GM19397 (cell line): ENCODE data around the gene SMIM5.
"Not testable (repeated sequence)": the region's sequence is repeated elsewhere in the genome, so short reads cannot be mapped to it uniquely, and the experiment has no call there.

Experiments used
- ATAC-seq: cut with Tn5 transposase; IDR thresholded peaks from one replicate; pipeline ENCODE4 v1.9.1; 2021; ENCODE audit warnings: mild to moderate bottlenecking, moderate library complexity; ENCODE audit not compliant: unreplicated experiment

SMIM5 gene

DNA sequence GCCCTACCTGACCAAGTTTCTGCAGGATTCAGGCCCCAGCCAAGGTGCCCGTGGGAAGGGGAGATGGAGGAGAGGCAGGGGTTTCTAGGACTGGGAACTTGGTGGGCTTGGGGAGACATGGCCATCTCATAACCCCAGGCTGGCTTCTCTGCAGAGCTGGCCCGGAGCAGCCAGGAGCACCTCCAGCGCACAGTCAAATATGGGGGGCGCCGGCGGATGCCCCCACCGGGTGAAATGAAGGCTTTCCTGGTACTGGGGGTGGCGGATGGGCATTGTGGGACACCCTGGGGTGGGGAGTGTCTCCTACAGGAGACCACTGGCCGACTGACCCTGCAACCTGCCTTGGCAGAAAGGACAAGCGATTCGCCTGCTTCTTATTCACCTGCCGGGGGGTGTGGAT lies 9.2 kb upstream of the SMIM5 start:
- ATAC-seq, result no peak

DNA sequence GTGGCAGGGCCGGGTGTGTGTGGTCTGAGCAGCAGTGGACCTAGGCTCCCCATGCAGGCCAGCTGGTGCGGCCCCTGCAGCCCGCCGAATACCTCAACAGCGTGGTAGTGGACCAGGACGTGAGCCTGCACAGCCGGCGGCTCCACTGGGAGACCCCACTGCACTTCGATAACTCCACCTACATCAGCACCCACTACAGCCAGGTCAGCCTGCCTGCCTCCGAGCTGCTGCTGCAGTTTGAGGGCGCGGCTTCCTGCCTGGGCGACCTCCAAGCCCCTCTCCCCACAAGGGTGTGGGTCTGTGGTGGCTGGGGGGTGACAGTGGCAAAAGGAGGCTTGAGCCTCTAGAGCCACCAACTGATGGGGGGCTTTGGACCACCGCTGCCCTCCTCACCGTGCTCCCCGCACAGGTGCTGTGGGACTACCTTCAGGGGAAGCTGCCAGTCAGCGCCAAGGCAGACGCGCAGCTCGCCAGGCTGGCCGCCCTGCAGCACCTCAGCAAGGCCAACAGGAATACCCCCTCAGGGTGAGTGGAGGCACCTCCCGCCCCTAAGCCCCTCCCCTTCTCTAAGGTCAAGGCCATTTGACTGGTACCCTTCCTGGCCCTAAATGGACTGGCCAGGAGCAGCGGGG lies 8.4 kb upstream of the SMIM5 start:
- no peak for ATAC-seq

DNA sequence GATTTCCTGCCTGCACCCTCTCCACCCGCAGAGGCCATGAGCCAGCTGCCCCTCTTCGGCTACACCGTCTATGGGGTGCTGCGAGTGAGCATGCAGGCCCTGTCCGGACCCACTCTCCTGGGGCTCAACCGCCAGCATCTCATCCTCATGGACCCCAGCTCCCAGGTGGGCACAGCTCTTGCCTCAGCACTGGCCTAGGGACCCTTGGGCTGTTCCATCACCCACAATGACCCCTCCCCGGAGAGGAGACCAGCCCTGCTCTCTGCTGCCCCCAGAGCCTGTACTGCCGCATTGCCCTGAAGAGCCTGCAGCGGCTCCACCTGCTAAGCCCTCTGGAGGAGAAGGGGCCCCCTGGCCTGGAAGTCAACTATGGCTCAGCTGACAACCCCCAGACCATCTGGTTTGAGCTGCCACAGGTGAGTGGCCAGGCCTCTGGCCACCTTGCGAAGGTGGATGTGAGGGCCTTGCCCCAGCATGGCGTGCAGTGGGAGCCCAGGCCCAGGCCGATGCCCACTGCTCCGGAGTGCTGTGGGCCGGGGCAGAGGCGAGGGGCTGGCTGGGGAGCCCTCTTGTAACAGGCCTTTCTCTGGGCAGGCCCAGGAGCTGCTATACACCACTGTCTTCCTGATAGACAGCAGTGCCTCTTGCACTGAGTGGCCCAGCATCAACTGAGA lies 7.3 kb upstream of the SMIM5 start:
- no peak for ATAC-seq

DNA sequence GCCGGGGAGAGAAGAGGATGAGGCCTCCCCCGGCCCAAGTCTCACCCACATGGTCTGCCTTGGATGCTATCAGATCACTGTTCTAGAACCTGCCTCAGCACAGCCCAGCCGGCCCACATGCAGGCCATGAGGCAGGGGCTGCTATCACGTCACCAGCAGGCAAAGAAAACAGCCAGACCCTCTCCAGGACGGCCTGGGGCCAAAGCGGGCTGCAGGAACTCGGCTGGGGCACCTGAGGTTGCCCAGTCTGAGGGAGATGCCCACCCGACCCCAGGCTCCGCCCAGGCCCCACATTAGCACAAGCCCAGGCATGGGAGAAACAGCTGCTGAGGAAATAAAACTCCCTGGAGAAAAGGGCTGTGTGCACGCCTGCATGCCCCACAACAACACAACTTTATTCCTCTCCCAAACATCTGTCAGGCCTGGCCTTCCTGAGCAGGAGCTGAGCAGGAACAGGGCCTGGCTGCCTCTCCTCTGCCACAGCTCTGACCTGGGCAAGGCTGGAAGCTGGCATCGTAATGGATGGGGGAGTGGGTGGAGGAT lies 6.7 kb upstream of the SMIM5 start:
- no peak for ATAC-seq

DNA sequence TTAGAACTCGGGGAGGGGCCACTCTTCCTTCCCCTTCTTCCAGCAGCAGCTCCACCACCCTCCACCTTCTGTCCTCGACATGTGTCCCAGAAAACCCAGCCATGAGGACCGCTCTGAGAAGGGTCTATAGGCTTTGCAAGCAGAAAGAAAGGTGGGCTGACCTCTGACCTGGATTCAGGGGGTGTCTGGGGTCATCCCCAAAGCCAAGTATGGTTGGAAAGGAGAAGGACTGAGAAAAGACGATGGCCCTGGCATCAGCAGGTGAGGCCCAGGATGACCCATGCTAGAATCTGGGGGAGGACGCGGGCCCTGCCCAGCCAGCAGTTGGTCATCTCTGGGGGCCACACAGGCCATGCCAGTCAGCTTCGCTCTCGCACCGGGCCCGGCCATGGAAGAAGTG lies 6.1 kb upstream of the SMIM5 start:
- ATAC-seq, result no peak

DNA sequence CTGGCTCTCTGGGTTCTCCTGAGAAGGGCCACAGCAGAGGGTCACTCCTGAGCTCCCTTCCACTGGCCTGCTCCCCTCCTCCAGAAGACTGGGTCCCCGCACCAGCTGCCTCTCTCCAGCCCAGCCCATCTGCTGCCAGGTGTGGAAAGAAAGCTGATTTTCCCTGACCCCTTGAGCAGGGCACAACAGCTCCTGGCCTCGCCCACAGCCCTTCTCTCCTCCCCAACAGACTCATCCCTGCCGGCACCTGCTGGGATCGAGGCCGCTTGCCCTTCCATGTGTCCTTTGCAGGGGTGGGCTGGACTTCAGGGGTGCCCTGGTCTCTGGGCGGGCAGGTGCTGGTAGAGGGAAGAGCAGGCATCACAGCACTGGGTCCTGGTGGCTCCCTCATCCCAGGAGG lies 4.8 kb upstream of the SMIM5 start:
- ATAC-seq, result no peak

DNA sequence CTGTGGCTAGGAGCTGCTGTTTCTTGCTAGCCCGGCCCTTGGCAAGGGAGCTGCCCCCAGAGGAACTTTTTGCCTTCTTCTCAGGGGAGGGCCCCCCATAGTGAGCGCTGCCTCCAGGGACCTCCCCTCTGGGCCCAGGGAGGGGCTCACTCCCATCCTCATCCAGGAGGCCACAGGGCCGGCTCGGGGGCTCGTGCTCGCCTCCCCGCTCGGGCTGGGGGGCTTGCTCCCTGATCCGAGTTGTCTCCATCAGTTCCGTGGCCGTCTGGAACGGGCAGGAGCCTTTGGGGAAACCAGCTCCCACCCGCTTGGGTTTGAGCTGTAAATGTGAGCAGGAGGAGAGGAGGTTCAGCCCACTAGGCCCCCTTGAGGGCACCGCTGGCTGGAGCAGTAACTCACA lies 4.1 kb upstream of the SMIM5 start:
- ATAC-seq, result no peak

DNA sequence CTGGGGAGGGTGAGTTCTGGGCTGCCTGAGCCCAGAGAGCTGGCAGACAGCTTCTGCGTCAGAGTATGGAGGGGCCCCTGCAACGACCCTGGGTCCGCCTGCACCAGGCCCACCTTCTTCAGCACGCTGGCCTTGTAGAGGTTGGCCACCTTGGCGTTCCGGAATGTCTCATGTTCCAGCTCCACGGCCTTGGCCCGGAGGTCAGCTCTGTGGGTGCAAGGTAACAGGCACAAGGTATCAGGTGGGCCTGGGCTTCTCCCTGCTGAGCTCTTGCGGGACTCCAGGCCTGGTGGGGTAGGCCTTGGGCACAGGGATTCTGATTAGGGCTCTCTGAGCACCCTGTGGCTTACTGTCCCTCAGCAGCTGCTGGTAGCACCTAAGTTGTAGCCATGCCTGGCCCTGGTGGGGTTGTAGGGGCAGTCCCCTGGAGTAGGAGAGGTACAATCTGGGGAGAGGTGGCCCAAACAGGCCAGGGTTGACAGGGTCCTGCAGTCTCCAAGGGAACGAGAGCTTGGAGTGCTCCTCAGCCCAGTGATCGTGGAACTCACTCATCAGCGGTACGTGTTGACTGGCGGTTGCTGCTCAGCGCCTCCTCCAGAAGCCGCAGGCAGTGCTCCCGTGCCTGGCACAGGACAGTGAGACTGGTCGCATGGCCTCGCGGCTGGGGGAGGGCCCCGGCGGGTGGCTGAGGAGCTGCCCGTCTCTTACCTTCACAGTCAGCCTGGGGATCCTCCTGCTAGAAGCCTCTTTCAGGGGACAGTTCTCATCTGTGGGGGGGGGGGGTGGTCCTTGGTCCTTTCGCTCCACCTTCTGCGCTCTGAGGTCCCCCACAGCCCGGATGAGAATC lies 2.9 kb upstream of the SMIM5 start:
- no peak for ATAC-seq

DNA sequence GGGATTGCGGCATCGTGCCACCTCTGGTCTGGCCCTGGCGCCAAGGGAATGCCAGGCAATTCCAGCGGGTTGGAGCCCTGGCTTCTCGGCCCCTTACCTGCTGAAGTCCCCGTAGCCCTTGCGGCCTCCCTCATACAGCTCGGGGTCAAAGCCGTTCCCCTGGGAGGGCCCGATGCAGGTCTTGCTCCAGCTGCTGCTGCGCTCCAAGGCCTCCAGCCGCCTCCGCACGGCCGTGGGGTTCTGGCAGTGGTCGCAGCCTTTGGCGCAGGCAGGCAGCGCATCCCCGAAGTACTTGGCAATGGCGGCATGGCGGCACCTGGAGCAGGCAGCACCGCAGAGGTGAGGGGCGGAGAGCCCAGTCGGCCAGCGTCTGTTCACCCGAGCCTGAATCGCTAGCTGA lies 1.9 kb upstream of the SMIM5 start:
- ATAC-seq, result no peak

DNA sequence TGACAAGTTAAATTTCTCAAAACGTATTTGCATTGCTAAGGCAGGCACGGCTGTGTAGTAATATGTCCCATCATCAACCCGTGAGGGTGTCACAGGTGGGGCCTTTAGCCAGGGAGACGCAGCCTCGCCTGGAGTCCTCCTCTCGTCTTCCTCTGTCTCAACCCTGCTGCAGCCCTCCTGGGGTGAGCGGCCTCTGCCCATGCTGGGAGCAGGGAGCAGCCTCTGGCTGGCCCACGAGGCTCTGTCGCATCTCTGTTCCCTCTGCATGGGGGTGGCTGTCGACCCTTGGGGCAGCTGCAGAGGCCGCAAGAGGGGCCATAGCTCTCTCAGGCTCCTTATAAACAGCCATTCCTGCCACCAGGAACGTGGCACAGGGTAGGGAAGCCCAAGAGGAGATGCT lies 806 bp upstream of the SMIM5 start:
- no peak for ATAC-seq

DNA sequence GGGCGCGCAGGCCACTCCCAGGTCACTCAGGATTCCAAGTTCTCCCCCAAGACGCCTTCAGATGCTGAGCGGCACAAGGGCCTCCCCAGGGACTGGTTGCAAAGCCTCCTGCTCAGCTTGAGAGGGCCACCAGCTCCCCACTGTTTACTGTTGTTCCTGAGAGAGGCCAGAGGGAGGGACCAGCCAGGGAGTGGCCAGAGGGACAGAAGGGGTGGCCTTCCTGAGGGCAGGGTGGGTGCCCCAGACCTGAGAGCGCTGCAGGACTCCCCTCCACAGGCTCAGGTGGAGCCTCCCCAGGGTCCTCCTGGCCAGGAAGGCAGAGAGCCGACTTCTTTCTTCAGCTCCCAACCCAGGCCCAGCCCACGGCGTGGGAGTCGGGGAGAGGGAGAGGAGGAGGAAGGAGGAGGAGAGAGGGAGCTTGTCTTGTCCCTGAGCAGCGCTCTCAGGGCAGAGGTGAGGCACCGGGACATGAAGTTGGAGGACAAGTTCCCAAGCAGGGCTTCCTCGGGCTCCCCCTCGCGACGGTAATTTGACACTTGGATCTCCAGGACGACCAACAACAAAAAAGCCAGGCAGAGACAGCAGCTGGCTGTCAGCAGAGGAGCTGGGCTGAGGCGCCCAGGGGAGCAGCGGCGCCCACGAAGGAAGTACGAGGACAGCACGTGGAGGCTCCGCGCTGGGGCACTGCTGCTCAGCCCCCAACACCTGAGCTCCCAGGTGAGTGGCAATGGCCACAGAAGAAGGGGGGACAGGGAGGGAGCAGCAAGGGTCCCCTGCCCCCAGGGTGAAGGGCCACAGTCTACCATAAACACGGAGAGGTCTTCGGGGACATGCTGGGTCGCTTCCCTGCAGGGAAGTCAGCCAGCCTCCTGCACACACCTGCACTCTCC lies 497 bp downstream of the SMIM5 start:
- ATAC-seq, result no peak

DNA sequence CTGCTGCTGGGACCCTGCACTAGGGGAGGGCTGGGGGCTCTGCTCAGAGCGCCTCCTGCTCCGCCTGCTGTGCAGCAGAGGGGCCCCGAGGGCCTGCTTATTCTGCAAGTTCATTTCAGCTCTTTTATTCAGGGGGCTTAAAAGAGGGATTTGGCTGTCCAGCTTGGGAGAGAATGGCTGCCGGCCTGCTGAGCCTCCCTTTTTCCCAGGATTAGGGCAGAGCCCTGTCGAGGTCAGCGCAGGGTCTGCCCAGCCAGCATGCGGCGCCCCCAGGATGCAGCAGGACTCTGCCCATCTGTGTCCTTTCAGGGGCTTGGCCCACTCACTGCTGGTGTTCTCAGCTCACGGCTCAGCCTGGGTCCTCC lies 1.1 kb downstream of the SMIM5 start:
- ATAC-seq, result no peak

DNA sequence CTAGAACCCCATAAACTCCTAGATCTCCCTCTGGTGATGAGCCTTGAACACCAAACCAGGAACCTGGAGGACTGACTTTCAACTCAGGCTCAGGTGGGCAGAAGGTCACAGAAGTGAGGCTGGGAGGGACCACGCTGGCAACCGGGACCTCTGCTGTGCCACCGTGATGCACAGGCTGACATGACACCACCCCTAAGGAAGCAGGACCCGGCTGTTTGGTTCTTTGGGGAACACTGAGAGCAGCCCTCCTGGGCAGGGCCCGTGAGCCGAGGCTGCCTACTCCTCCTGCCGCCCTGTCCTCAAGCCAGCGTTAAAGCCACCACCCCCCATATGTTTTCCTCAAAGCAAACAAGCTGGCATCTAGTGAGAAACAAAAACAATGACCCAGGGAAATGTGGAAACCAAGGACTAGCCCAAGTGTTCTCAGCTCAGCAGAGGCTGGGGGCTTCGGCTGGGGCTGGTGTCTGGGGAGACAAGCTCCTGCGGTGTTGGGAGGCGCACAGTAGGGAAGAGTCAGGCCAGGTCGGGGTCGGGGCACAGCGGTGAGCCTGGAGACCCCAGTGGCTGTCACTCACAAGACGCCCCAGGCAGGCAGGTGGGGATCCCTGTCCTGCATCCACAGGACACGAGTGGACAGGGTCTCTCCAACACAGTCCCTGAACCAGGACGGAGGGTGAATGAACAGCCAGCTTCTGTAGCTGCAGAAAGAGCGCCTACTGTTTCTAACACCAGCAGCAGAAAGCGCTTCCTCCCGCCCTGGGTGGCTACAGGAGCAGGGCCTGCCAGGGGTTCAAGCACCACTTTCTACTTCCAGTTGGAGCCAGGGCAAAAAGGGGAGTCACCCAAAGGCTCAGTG lies 1.7 kb downstream of the SMIM5 start:
- no peak for ATAC-seq

DNA sequence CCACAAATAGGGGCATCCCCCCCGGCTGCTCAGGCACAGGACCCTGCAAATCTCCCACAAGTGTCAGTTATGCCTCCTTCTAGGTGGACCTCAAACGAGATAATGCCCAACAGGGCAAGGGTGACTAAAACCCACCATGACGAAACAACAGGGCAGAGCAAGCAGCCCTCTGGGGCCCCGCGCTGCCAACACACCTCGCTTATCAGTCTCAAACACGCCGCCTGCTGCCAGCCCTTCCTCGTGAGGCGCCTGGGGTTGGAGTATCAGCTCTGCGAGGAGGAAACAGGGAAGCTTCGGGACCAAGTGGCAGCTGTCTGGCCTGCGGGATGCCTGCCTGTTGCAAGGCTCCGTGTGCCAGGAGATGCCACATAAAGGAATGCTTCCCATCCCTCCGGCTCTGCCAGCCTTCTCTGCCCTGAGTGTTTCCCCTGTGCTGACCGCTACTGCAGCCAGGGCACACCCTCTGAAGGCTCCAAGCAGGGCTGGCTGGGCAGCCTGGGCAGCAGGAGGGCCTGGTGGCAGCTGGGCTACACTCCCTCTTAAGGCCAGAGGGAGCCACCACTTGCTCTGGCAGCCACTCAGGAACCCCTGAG lies 2.5 kb downstream of the SMIM5 start:
- no peak for ATAC-seq

DNA sequence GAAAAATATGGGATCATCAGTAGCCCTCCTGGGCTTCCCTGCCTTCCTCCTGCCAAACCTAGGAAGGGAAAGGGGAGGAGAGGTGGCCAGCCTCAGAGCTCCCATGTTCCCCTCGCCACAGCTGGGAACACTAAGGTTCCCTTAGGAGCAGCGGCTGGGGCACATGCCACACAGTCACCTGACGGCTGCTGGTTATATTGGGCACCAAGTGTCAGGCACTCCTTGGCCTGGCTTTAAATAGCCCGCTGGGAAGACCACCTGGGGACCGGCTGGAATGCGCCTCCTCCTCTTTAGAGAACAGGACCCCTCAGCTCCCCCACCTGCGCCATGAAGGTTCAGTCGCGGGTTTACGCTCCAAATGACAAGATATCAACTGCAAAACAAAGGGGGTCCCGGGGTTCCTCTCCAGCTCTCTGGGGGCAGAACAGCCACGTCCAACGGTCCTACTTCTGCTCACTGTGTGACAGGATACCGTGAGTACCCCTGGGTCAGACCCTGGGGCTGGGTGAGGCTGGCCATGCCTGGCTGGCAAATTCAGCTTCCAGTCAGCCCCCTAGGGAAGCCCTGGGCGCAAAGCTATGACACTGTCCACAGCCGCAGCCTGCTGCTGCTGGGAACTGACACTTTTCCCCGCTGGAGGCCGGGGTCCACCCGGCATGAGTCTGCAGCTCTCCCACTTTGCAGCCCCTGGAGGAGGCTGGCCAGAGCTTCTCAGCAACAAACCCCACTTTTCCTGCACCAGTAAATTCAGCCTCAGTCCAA lies 3.3 kb downstream of the SMIM5 start:
- ATAC-seq, result no peak

DNA sequence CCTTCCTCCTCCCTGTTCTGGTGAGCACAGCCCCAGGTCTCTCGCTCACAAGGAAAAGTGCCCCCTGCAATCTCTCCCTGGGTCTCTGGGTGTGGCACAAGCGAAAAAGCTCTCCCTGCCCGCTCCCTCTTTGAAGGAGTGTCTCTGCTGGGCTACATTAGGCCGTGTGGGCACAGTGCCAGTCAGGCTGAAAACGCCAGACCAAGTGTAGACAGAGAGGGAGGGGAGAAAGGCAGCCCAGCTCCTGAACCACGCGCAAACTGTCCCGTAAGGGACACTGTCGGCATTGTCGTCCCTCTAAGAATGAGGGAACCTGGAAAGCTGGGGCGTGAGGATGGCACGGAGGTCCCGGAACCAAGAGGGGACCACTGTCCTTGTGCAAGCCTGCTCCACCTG lies 3.9 kb downstream of the SMIM5 start:
- ATAC-seq, result no peak

DNA sequence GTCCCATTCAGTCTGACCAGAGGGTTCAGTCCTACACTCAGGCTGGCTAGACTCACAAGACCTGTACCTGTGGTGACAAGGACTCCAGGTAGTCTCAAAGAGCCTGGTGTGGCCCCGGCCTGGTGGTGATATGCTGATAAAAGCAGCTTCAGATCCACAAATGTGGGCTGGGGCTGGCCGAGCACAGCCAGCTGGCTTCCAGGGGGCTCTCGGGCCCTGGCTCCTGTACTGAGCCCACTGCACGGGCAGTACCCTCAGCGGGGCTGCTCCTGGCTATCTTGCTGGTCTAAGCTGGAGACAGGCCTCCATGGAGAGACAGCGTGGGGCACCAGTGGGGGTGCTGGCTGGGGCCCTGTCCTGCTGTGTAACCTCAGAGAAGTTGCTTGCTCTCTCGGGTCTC lies 4.3 kb downstream of the SMIM5 start:
- ATAC-seq, result no peak

DNA sequence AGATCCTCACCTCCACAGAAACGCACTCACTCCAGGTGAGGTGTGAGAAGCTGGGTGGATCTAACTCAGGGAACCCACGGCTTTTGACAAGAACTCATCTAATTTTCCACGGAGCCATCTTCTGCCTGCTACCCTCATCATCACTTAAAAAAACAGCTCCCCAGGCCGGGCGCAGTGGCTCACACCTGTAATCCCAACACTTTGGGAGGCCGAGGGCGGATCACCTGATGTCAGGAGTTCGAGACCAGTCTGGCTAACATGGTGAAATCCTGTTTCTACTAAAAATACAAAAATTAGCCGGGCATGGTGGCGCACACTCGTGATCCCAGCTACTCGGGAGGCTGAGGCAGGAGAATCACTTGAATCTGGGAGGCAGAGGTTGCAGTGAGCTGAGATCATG lies 4.8 kb downstream of the SMIM5 start:
- ATAC-seq, result not testable (repeated sequence)

DNA sequence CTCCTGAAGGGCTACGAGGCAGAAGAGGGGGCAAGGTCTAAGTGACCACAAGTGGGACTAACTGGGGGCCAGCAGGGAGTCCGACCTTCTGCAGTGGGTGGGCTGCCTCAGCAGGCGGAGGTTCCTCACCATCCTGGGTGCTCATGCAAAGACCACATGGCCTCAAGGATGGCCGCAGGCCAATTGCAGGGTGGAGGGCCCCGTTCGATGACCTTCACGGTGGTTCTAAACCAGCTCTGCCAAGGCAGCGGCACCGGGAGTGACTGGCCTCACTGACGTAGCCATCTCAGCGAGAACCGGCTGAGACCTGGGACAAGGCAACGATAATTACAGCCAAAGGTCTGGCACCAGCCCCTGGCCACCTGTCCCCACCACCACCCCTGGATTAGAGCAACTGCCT lies 5.7 kb downstream of the SMIM5 start:
- ATAC-seq, result no peak
